SU-DHL-6 (cell line): Measurements from ENCODE around the gene CCNY.

ENCODE experiments used
- H2AFZ ChIP-seq: fragments of 200-600 bp; sonication (generic); 2 replicates; pipeline ENCODE4 v1.6.1; 2014; ENCODE audit warnings: low read depth, mild to moderate bottlenecking, moderate library complexity, mixed read lengths, antibody characterized with exemption, low read length; ENCODE audit not compliant: severe bottlenecking
- H3F3A ChIP-seq: fragments of 200-600 bp; shearing (Covaris generic); 2 replicates; pipeline ENCODE4 v1.6.0; 2016; ENCODE audit warnings: antibody characterized with exemption, mild to moderate bottlenecking; ENCODE audit not compliant: insufficient read depth
- H3K27ac ChIP-seq: fragments of 200-600 bp; sonication (generic); 2 replicates; pipeline ENCODE4 v1.5.1; 2016; ENCODE audit warnings: low read depth, mild to moderate bottlenecking, low read length, moderate library complexity, mixed read lengths
- H3K27me3 ChIP-seq: fragments of 200-600 bp; sonication (generic), shearing (Covaris generic); 2 replicates; pipeline ENCODE4 v1.6.0; 2014; ENCODE audit warnings: mild to moderate bottlenecking, low read length
- H3K36me3 ChIP-seq: fragments of 200-600 bp; sonication (generic); 2 replicates; pipeline ENCODE4 v1.6.1; 2014; ENCODE audit warnings: mild to moderate bottlenecking, low read length, mixed read lengths
- H3K4me2 ChIP-seq: fragments of 300-600, 200-600 bp; shearing (Covaris generic), sonication (generic); 2 replicates; pipeline ENCODE4 v1.6.0; 2014; ENCODE audit warnings: low read length, low read depth, mild to moderate bottlenecking; ENCODE audit not compliant: poor library complexity, severe bottlenecking
- H3K4me3 ChIP-seq: fragments of 200-600 bp; sonication (generic); 2 replicates; pipeline ENCODE4 v1.5.1; 2014; ENCODE audit warnings: antibody characterized with exemption, low read length, mild to moderate bottlenecking, mixed read lengths; ENCODE audit not compliant: insufficient read depth, poor library complexity, severe bottlenecking
- H3K79me2 ChIP-seq: fragments of 200-600 bp; sonication (generic); 2 replicates; pipeline ENCODE4 v1.6.1; 2014; ENCODE audit warnings: mild to moderate bottlenecking, low read length, moderate library complexity; ENCODE audit not compliant: insufficient read depth
- H3K9ac ChIP-seq: fragments of 200-600 bp; sonication (generic); 2 replicates; pipeline ENCODE4 v1.7.0; 2014; ENCODE audit warnings: mild to moderate bottlenecking, low read length
- H3K9me2 ChIP-seq: fragments of 200-600 bp; sonication (generic); replicated peaks from 2 replicates; pipeline ENCODE4 v1.6.1; 2014; ENCODE audit warnings: low read length; ENCODE audit not compliant: insufficient read depth
- H3K9me3 ChIP-seq: fragments of 200-600 bp; sonication (generic); 2 replicates; pipeline ENCODE4 v1.6.1; 2014; ENCODE audit warnings: low read length, mixed read lengths; ENCODE audit not compliant: insufficient read depth
- H4K20me1 ChIP-seq: fragments of 200-600 bp; sonication (generic); 2 replicates; pipeline ENCODE4 v1.6.1; 2014; ENCODE audit warnings: low read depth, mild to moderate bottlenecking, antibody characterized with exemption, low read length, moderate library complexity, mixed read lengths
- EZH2phosphoT487 ChIP-seq: fragments of 200-600 bp; sonication (generic), shearing (Covaris generic); conservative IDR thresholded peaks from 2 replicates; pipeline ENCODE4 v1.6.1; 2018; ENCODE audit warnings: mild to moderate bottlenecking, antibody characterized with exemption, low read length, moderate library complexity, mixed read lengths
- TF ChIP-seq, protein P1 (sequence below): fragments of 200-600 bp; sonication (generic); IDR thresholded peaks from one replicate; pipeline ENCODE4 v1.5.1; 2017; ENCODE audit warnings: antibody characterized with exemption, mild to moderate bottlenecking, low read length, moderate library complexity; ENCODE audit not compliant: insufficient read depth, poor library complexity, severe bottlenecking

Gene CCNY

DNA sequence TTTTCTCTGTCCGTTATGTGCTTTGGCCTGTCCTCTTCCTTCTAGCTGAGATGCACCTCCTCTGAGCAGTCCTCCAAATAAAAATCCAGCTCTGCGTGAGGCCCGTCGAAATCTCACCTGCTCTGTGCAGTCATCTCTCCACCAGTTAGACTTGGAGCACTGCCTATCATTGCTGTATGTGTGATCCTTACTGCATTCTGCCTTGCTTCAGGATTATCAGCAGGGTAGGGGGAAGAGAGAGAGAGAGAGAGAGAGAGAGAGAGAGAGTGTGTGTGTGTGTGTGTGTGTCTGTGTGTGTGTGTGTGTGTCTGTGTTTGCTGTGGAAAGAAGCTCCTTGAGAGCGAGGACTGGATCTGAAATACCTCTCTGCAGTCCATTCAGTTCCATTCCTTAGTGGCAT lies 129.4 kb downstream of the CCNY start:
- TF ChIP-seq, protein P1, sequence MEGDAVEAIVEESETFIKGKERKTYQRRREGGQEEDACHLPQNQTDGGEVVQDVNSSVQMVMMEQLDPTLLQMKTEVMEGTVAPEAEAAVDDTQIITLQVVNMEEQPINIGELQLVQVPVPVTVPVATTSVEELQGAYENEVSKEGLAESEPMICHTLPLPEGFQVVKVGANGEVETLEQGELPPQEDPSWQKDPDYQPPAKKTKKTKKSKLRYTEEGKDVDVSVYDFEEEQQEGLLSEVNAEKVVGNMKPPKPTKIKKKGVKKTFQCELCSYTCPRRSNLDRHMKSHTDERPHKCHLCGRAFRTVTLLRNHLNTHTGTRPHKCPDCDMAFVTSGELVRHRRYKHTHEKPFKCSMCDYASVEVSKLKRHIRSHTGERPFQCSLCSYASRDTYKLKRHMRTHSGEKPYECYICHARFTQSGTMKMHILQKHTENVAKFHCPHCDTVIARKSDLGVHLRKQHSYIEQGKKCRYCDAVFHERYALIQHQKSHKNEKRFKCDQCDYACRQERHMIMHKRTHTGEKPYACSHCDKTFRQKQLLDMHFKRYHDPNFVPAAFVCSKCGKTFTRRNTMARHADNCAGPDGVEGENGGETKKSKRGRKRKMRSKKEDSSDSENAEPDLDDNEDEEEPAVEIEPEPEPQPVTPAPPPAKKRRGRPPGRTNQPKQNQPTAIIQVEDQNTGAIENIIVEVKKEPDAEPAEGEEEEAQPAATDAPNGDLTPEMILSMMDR: no peak
- no peak for TF ChIP-seq EZH2phosphoT487
- H3K79me2 ChIP-seq: no peaks in the 10 kb centered on the region; the same call in 1 of the 2 replicates
- no peaks in the 10 kb centered on the region for H3K36me3 ChIP-seq
- H3K4me3 ChIP-seq: no peak overlapping the region
- H3K9me3 ChIP-seq: no peaks in the 10 kb centered on the region
- H3K9ac ChIP-seq: no peak overlapping the region
- no peaks in the 10 kb centered on the region for H3K27me3 ChIP-seq
- H4K20me1 ChIP-seq: peaks cover 20% of the 10 kb centered on the region
- no peak overlapping the region for H2AFZ ChIP-seq
- no peaks in the 10 kb centered on the region for H3F3A ChIP-seq
- no peak overlapping the region for H3K27ac ChIP-seq
- H3K4me2 ChIP-seq: no peak overlapping the region
- H3K9me2 ChIP-seq: no peaks in the 10 kb centered on the region

DNA sequence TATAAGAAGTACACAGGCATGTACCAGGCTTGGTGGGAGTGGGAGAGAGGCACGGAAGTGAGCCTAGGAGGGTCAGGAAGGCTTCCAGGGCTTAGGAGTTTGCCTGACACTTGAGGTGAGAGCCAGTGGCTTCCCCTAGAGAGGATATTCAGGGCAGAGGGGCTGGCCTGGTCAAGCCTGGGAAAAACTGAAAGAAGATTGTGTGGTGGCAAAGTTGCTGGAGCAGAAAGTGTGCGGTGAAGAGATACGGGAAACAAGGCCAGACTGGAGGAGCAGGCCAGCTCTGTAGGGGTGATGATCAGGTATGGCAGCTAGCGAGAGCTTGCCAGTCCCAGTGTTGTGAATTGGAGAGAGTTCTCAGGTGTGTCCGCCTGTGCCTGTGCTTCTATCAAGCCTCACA lies 129.9 kb downstream of the CCNY start:
- no peaks in the 10 kb centered on the region for H3K9me2 ChIP-seq
- no peak overlapping the region for H3K4me2 ChIP-seq
- peaks cover 20% of the 10 kb centered on the region for H4K20me1 ChIP-seq
- no peaks in the 10 kb centered on the region for H3F3A ChIP-seq
- no peak overlapping the region for H2AFZ ChIP-seq
- no peaks in the 10 kb centered on the region for H3K9me3 ChIP-seq
- H3K36me3 ChIP-seq: no peaks in the 10 kb centered on the region
- H3K9ac ChIP-seq: no peak overlapping the region
- no peak overlapping the region for H3K4me3 ChIP-seq
- H3K27me3 ChIP-seq: no peaks in the 10 kb centered on the region
- no peaks in the 10 kb centered on the region; the same call in 1 of the 2 replicates for H3K79me2 ChIP-seq
- TF ChIP-seq, protein P1: no peak
- no peak for TF ChIP-seq EZH2phosphoT487
- no peak overlapping the region for H3K27ac ChIP-seq

DNA sequence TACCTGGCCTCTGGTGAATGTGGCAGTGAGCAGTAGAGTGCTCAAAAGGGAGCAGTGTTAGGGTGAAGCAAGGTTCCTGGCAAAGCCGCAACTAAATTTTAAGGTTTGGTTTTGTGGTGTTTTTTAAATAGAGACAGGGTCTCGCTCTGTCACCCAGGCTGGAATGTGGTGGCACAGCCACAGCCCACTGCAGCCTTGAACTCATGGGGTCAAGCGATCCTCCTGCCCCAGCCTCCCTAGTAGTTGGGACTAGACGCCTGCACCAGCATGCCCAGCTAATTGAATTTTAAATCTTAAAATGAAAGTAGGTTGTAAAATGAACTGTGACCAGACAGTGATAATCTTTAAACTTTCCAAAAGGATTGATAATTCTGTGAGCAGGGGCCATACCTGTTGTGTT lies 130.4 kb downstream of the CCNY start:
- Histone ChIP-seq H3K79me2 (no peaks in the 10 kb centered on the region; the same call in 1 of the 2 replicates), H3K9me2 (no peaks in the 10 kb centered on the region), H3K9ac (no peak overlapping the region), H2AFZ (no peak overlapping the region), H3K4me3 (no peak overlapping the region), H4K20me1 (peaks cover 20% of the 10 kb centered on the region), H3K9me3 (no peaks in the 10 kb centered on the region), H3K4me2 (no peak overlapping the region), H3F3A (no peaks in the 10 kb centered on the region), H3K27me3 (no peaks in the 10 kb centered on the region), H3K36me3 (no peaks in the 10 kb centered on the region), H3K27ac (no peak overlapping the region)
- no peak for TF ChIP-seq EZH2phosphoT487
- TF ChIP-seq, protein P1: no peak
